MCF 10A (cell line): ENCODE measurements around the gene C12orf43. TPM values are rescaled to one million over a fixed set of nuclear protein-coding genes. Genes with fewer than 3 reads are reported as not detected.

Experiments
- BruUV-seq: library from RNA; stranded (reverse); fragments of 400-500 nt; replicated peaks from 2 replicates; lab custom pipeline; 2021; lab: Mats Ljungman, UMichigan
- CTCF ChIA-PET: fragments of 300-600 bp; sonication (Branson Sonifier 250); formaldehyde crosslinking; extraction: SDS; loops from one replicate; lab custom pipeline; 2021; ENCODE audit warnings: antibody characterized with exemption, inconsistent platforms; lab: Yijun Ruan, JAX
- POLR2A ChIA-PET: fragments of 300-600, 350-650 bp; sonication (Branson Sonifier 250); formaldehyde crosslinking; extraction: SDS; loops from one replicate; lab custom pipeline; 2020; ENCODE audit warnings: antibody characterized with exemption, inconsistent platforms; lab: Yijun Ruan, JAX
- DNase-seq: peaks from one replicate; pipeline ENCODE4 v3.0.0-alpha.2; 2018; ENCODE audit not compliant: unreplicated experiment
- H3K27ac Mint-ChIP-seq: one replicate; pipeline ENCODE4 v1.8.0; 2022; ENCODE audit warnings: mild to moderate bottlenecking, low read depth, mixed read lengths; ENCODE audit not compliant: unreplicated experiment
- H3K27me3 Mint-ChIP-seq: one replicate; pipeline ENCODE4 v1.8.0; 2022; ENCODE audit warnings: mixed read lengths; ENCODE audit not compliant: insufficient read depth, unreplicated experiment
- H3K36me3 Mint-ChIP-seq: one replicate; pipeline ENCODE4 v1.8.0; 2022; ENCODE audit warnings: mild to moderate bottlenecking, moderate library complexity, mixed read lengths; ENCODE audit not compliant: insufficient read depth, unreplicated experiment
- H3K4me1 Mint-ChIP-seq: one replicate; pipeline ENCODE4 v1.8.0; 2022; ENCODE audit warnings: mixed read lengths; ENCODE audit not compliant: insufficient read depth, unreplicated experiment
- H3K4me3 Mint-ChIP-seq: one replicate; pipeline ENCODE4 v1.8.0; 2022; ENCODE audit warnings: mild to moderate bottlenecking, moderate library complexity, mixed read lengths; ENCODE audit not compliant: unreplicated experiment
- H3K9me3 Mint-ChIP-seq: one replicate; pipeline ENCODE4 v1.8.0; 2022; ENCODE audit warnings: mixed read lengths; ENCODE audit not compliant: unreplicated experiment
- intact Hi-C: fragments of 100-400 bp; cut with micrococcal nuclease; formaldehyde crosslinking; loops from 2 replicates; pipeline ENCODE4 v1.14.1; 2022
- total RNA-seq: library from RNA; stranded (reverse); gene quantifications from 2 replicates; pipeline ENCODE4 v1.2.3, GENCODE V29; 2022
- TF ChIP-seq, protein P1 (sequence below): fragments of 200-600 bp; IDR thresholded peaks from one replicate; pipeline ENCODE4 v1.8.0; 2022; ENCODE audit warnings: antibody characterized with exemption, mild to moderate bottlenecking; ENCODE audit not compliant: unreplicated experiment

Gene C12orf43
- total RNA-seq, 1 experiment from 2014 or later, result 18.9 TPM

DNA sequence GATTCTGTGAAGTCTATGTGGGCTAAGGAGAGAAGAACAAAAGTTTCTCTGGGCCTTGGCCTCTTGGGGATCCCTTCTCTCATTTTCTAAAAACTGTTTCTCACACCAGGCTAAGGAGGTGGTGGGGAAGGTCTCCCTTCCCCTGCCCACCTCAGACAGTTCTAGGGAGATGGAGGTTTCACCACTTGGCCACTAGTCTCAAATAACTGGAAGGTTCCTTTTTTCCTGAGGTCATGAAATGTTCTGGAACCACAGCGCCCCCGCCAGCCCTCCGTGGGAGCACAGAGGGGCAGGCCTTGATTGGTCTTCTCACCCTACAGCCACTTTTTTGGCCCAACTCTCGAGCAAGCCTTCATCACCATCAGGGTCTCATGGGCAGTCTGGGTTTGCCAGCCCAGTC, 12.6 kb downstream of the C12orf43 start:
- H3K27ac Mint-ChIP-seq, result no peak overlapping the region
- H3K4me3 Mint-ChIP-seq, result no peak overlapping the region
- TF ChIP-seq, protein P1, sequence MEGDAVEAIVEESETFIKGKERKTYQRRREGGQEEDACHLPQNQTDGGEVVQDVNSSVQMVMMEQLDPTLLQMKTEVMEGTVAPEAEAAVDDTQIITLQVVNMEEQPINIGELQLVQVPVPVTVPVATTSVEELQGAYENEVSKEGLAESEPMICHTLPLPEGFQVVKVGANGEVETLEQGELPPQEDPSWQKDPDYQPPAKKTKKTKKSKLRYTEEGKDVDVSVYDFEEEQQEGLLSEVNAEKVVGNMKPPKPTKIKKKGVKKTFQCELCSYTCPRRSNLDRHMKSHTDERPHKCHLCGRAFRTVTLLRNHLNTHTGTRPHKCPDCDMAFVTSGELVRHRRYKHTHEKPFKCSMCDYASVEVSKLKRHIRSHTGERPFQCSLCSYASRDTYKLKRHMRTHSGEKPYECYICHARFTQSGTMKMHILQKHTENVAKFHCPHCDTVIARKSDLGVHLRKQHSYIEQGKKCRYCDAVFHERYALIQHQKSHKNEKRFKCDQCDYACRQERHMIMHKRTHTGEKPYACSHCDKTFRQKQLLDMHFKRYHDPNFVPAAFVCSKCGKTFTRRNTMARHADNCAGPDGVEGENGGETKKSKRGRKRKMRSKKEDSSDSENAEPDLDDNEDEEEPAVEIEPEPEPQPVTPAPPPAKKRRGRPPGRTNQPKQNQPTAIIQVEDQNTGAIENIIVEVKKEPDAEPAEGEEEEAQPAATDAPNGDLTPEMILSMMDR, result no peak
- BruUV-seq, result no TSS peak
- H3K4me1 Mint-ChIP-seq, result no peaks in the 10 kb centered on the region
- CTCF ChIA-PET, result interaction anchor here (0.6 to 2.9 kb wide), 6 partner anchors 19 to 357 kb away, joined by 3 to 10 read pairs (median 4); no protein-coding TSS in a partner anchor
- no peaks in the 10 kb centered on the region for H3K9me3 Mint-ChIP-seq
- no peak for DNase-seq
- peaks cover 51% of the 10 kb centered on the region for H3K36me3 Mint-ChIP-seq
- POLR2A ChIA-PET, result no interaction called here
- no peaks in the 10 kb centered on the region for H3K27me3 Mint-ChIP-seq
- intact Hi-C loops, result no loop called here

DNA sequence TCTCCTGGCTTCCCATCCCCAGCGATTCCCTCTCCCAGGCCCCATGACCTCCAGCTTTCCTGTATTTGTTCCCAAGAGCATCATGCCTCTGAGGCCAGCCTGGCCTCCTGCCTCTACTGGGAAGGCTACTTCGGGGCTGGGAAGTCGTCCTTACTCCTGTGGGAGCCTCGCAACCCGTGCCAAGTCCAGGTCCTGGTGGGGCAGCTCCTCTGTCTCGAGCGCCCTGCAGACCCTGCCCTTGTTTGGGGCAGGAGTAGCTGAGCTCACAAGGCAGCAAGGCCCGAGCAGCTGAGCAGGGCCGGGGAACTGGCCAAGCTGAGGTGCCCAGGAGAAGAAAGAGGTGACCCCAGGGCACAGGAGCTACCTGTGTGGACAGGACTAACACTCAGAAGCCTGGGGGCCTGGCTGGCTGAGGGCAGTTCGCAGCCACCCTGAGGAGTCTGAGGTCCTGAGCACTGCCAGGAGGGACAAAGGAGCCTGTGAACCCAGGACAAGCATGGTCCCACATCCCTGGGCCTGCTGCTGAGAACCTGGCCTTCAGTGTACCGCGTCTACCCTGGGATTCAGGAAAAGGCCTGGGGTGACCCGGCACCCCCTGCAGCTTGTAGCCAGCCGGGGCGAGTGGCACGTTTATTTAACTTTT, 14.3 kb downstream of the C12orf43 start:
- CTCF ChIA-PET, result interaction anchor here (0.7 to 2.9 kb wide), 3 partner anchors 30 to 421 kb away, joined by 3 to 10 read pairs (median 6); partner anchors contain the start of gene POP5
- intact Hi-C loops, result no loop called here
- H3K9me3 Mint-ChIP-seq, result no peaks in the 10 kb centered on the region
- H3K27ac Mint-ChIP-seq, result no peak overlapping the region
- no TSS peak for BruUV-seq
- POLR2A ChIA-PET, result no interaction called here
- no peaks in the 10 kb centered on the region for H3K4me1 Mint-ChIP-seq
- H3K4me3 Mint-ChIP-seq, result no peak overlapping the region
- H3K27me3 Mint-ChIP-seq, result no peaks in the 10 kb centered on the region
- TF ChIP-seq, protein P1, result no peak
- H3K36me3 Mint-ChIP-seq, result peaks cover 45% of the 10 kb centered on the region
- DNase-seq, result no peak

DNA sequence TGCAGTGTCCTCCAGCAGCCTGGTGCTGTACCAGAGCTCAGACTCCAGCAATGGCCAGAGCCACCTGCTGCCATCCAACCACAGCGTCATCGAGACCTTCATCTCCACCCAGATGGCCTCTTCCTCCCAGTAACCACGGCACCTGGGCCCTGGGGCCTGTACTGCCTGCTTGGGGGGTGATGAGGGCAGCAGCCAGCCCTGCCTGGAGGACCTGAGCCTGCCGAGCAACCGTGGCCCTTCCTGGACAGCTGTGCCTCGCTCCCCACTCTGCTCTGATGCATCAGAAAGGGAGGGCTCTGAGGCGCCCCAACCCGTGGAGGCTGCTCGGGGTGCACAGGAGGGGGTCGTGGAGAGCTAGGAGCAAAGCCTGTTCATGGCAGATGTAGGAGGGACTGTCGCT, 15.2 kb downstream of the C12orf43 start:
- intact Hi-C loops, result no loop called here
- no peak for DNase-seq
- no peaks in the 10 kb centered on the region for H3K4me1 Mint-ChIP-seq
- H3K4me3 Mint-ChIP-seq, result no peak overlapping the region
- ChIA-PET CTCF (interaction anchor here (2.9 kb wide), 1 partner anchor 29 kb away, joined by 10 read pairs; no protein-coding TSS in a partner anchor), POLR2A (no interaction called here)
- TF ChIP-seq, protein P1, result no peak
- H3K9me3 Mint-ChIP-seq, result no peaks in the 10 kb centered on the region
- H3K36me3 Mint-ChIP-seq, result peaks cover 45% of the 10 kb centered on the region
- no peak overlapping the region for H3K27ac Mint-ChIP-seq
- no TSS peak for BruUV-seq
- peaks cover 1% of the 10 kb centered on the region for H3K27me3 Mint-ChIP-seq

DNA sequence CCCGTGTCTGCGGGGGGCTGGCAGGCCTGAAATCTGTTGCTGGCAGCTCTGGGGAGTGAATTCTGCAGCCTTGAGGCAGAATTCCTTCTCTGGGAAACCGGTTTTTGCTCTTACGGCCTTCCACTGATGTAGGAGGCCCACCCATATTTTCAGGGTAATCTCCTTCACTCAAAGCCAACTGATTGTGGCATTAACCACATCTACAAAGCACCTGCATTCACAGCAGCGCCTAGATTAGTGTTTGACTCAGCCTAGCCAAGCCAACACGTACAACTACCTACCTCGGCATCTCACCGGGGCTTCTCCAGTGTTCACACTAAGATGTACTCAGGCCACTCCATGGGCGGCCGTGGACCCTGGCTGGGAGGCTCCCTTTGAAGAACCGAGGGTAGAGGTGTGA, 15.8 kb downstream of the C12orf43 start:
- H3K4me3 Mint-ChIP-seq, result no peak overlapping the region
- H3K36me3 Mint-ChIP-seq, result peaks cover 42% of the 10 kb centered on the region
- H3K4me1 Mint-ChIP-seq, result no peaks in the 10 kb centered on the region
- no TSS peak for BruUV-seq
- H3K9me3 Mint-ChIP-seq, result peaks cover 4% of the 10 kb centered on the region
- no peak overlapping the region for H3K27ac Mint-ChIP-seq
- no peak for DNase-seq
- intact Hi-C loops, result no loop called here
- ChIA-PET POLR2A (no interaction called here), CTCF (interaction anchor here (2.9 kb wide), 1 partner anchor 29 kb away, joined by 10 read pairs; no protein-coding TSS in a partner anchor)
- TF ChIP-seq, protein P1, result no peak
- H3K27me3 Mint-ChIP-seq, result peaks cover 7% of the 10 kb centered on the region
